IMR-90 (cell line): Measurements from ENCODE around the gene YTHDC2.

Source experiments
- CEBPB ChIP-seq: IDR thresholded peaks from 2 replicates; pipeline ENCODE4 v1.6.1; 2012; ENCODE audit warnings: low read depth, low read length, improper control_type of control experiment
- FOS ChIP-seq: fragments of 150-350 bp; IDR thresholded peaks from 2 replicates; pipeline ENCODE4 v1.6.1; 2016; ENCODE audit warnings: low read depth, low read length
- MAZ ChIP-seq: IDR thresholded peaks from 2 replicates; pipeline ENCODE4 v1.6.1; 2012; ENCODE audit warnings: low read depth, mild to moderate bottlenecking, low read length, improper control_type of control experiment, moderate library complexity, borderline replicate concordance
- MXI1 ChIP-seq: IDR thresholded peaks from 2 replicates; pipeline ENCODE4 v1.6.1; 2012; ENCODE audit warnings: low read depth, mild to moderate bottlenecking, low read length, moderate library complexity, borderline replicate concordance
- POLR2A ChIP-seq: IDR thresholded peaks from 2 replicates; pipeline ENCODE4 v1.6.1; 2012; ENCODE audit warnings: mild to moderate bottlenecking, low read depth, low read length
- RAD21 ChIP-seq: IDR thresholded peaks from 2 replicates; pipeline ENCODE4 v1.6.1; 2012; ENCODE audit warnings: low read length, improper control_type of control experiment
- RCOR1 ChIP-seq: IDR thresholded peaks from 2 replicates; pipeline ENCODE4 v1.6.1; 2012; ENCODE audit warnings: mild to moderate bottlenecking, low read length, improper control_type of control experiment; ENCODE audit not compliant: insufficient replicate concordance
- RFX5 ChIP-seq: IDR thresholded peaks from 2 replicates; pipeline ENCODE4 v1.8.0; 2012; ENCODE audit warnings: low read depth, mild to moderate bottlenecking, low read length, moderate library complexity
- SMC3 ChIP-seq: fragments of 150-350 bp; IDR thresholded peaks from 2 replicates; pipeline ENCODE4 v1.6.1; 2016; ENCODE audit warnings: low read depth, mild to moderate bottlenecking, antibody characterized with exemption, low read length, moderate library complexity
- TF ChIP-seq, protein P1 (sequence below): conservative IDR thresholded peaks from 2 replicates; pipeline ENCODE4 v1.5.1; 2012; ENCODE audit warnings: mild to moderate bottlenecking, low read depth, low read length, improper control_type of control experiment
- TF ChIP-seq, protein P2 (sequence below): fragments of 150-350 bp; IDR thresholded peaks from 2 replicates; pipeline ENCODE4 v1.6.1; 2017; ENCODE audit warnings: mild to moderate bottlenecking, antibody characterized with exemption, low read length, low read depth
- TF ChIP-seq, protein P3 (sequence below): fragments of 150-350 bp; IDR thresholded peaks from 2 replicates; pipeline ENCODE4 v1.6.1; 2016; ENCODE audit warnings: low read depth, mild to moderate bottlenecking, low read length, moderate library complexity, borderline replicate concordance

DNA sequence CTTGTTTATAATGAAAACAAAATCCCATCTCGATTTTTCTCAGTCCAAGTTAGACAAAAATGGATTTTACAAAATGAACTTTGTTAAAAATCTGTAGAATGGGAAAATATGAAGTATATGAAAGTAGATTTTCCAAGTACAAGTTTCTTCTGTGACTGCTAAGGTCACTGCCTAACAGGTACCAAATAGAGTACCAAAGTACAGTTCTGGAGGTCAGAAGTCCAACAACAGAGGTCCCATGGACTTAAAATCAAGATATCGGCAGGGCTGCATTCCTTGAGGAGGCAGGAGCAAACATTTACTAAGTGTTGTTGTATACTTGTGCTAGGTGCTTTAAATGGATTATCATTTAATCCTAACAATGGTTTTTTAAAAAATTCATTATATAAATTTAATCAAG lies 5.9 kb downstream of the YTHDC2 start:
- TF ChIP-seq, protein P1, sequence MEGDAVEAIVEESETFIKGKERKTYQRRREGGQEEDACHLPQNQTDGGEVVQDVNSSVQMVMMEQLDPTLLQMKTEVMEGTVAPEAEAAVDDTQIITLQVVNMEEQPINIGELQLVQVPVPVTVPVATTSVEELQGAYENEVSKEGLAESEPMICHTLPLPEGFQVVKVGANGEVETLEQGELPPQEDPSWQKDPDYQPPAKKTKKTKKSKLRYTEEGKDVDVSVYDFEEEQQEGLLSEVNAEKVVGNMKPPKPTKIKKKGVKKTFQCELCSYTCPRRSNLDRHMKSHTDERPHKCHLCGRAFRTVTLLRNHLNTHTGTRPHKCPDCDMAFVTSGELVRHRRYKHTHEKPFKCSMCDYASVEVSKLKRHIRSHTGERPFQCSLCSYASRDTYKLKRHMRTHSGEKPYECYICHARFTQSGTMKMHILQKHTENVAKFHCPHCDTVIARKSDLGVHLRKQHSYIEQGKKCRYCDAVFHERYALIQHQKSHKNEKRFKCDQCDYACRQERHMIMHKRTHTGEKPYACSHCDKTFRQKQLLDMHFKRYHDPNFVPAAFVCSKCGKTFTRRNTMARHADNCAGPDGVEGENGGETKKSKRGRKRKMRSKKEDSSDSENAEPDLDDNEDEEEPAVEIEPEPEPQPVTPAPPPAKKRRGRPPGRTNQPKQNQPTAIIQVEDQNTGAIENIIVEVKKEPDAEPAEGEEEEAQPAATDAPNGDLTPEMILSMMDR: no peak
- TF ChIP-seq MXI1 (no peak), SMC3 (no peak), CEBPB (no peak), POLR2A (no peak), RCOR1 (no peak), RAD21 (no peak), FOS (no peak), RFX5 (no peak), MAZ (no peak)
- TF ChIP-seq, protein P2, sequence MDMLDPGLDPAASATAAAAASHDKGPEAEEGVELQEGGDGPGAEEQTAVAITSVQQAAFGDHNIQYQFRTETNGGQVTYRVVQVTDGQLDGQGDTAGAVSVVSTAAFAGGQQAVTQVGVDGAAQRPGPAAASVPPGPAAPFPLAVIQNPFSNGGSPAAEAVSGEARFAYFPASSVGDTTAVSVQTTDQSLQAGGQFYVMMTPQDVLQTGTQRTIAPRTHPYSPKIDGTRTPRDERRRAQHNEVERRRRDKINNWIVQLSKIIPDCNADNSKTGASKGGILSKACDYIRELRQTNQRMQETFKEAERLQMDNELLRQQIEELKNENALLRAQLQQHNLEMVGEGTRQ: no peak
- TF ChIP-seq, protein P3, sequence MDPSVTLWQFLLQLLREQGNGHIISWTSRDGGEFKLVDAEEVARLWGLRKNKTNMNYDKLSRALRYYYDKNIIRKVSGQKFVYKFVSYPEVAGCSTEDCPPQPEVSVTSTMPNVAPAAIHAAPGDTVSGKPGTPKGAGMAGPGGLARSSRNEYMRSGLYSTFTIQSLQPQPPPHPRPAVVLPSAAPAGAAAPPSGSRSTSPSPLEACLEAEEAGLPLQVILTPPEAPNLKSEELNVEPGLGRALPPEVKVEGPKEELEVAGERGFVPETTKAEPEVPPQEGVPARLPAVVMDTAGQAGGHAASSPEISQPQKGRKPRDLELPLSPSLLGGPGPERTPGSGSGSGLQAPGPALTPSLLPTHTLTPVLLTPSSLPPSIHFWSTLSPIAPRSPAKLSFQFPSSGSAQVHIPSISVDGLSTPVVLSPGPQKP: no peak
